GM12878 (cell line): ENCODE data around the gene CA14. TPM values are rescaled to one million over a fixed set of nuclear protein-coding genes. Genes with fewer than 3 reads are reported as not detected.

Experiments used
- ATAC-seq: fragments of 200-7000 bp; cut with Tn5 transposase; 3 replicates; pipeline ENCODE4 v1.9.1; 2020; ENCODE audit warnings: mild to moderate bottlenecking, moderate library complexity
- BruUV-seq: library from RNA; stranded (reverse); fragments of 400-500 nt; replicated peaks from 2 replicates; lab custom pipeline; 2021; lab: Mats Ljungman, UMichigan
- CTCF ChIA-PET: fragments of 300-600 bp; sonication (Branson Sonifier 250); formaldehyde crosslinking; extraction: SDS; loops from one replicate; lab custom pipeline; 2021; ENCODE audit warnings: inconsistent platforms; lab: Yijun Ruan, JAX
- POLR2A ChIA-PET: fragments of 350-600 bp; formaldehyde crosslinking; extraction: SDS; loops from one replicate; lab custom pipeline; 2021; ENCODE audit warnings: inconsistent platforms; lab: Charles Lee
- RAD21 ChIA-PET: fragments of 300-600 bp; sonication (Branson Sonifier 250); formaldehyde crosslinking; loops from one replicate; lab custom pipeline; 2023; ENCODE audit warnings: antibody characterized with exemption; ENCODE audit not compliant: unreplicated experiment; lab: Charles Lee
- SMC1A ChIA-PET: fragments of 300-600 bp; sonication (Branson Sonifier 250); formaldehyde crosslinking; loops from one replicate; lab custom pipeline; 2023; ENCODE audit not compliant: unreplicated experiment, uncharacterized antibody; lab: Charles Lee
- DNase-seq: peaks from one replicate; pipeline ENCODE4 v3.0.0-alpha.2; 2011; ENCODE audit warnings: low read depth, low spot score
- FAIRE-seq: peaks from 3 replicates; lab custom pipeline; 2011; peaks lifted over from hg19 to GRCh38; lab: Jason Lieb, UNC
- H2AFZ ChIP-seq: 2 replicates; pipeline ENCODE4 v1.6.0; 2011; ENCODE audit warnings: low read depth, low read length, control low read depth; ENCODE audit not compliant: control insufficient read depth
- H3K27ac ChIP-seq: 2 replicates; pipeline ENCODE4 v1.5.1; 2011; ENCODE audit warnings: control low read depth; ENCODE audit not compliant: control insufficient read depth, insufficient read depth
- H3K27me3 ChIP-seq, 2 experiments: replicated peaks in 1 of 2; 2 replicates each; pipeline versions ENCODE4 v1.6.0 to v1.6.1; 2011; ENCODE audit warnings: low read length in 1 of 2; ENCODE audit not compliant: control insufficient read depth in 2 of 2, insufficient read depth in 2 of 2
- H3K36me3 ChIP-seq, 2 experiments: 2 replicates each; pipeline ENCODE4 v1.5.1; 2011; ENCODE audit warnings: low read length in 1 of 2; ENCODE audit not compliant: control insufficient read depth in 2 of 2, insufficient read depth in 2 of 2
- H3K4me1 ChIP-seq: 2 replicates; pipeline ENCODE4 v1.6.1; 2011; ENCODE audit warnings: mild to moderate bottlenecking, low read length, moderate library complexity, mixed read lengths; ENCODE audit not compliant: control insufficient read depth, insufficient read depth
- H3K4me2 ChIP-seq: 2 replicates; pipeline ENCODE4 v1.6.0; 2011; ENCODE audit warnings: control low read depth; ENCODE audit not compliant: control insufficient read depth, insufficient read depth
- H3K4me3 ChIP-seq: fragments of 200-600 bp; sonication (generic); 2 replicates; pipeline ENCODE4 v1.5.1; 2016
- H3K79me2 ChIP-seq: 2 replicates; pipeline ENCODE4 v1.6.0; 2011; ENCODE audit warnings: low read length; ENCODE audit not compliant: control insufficient read depth, insufficient read depth
- H3K9ac ChIP-seq: 2 replicates; pipeline ENCODE4 v1.8.0; 2011; ENCODE audit warnings: low read length, control low read depth, mixed read lengths; ENCODE audit not compliant: control insufficient read depth, insufficient read depth
- H3K9me3 ChIP-seq: replicated peaks from 3 replicates; pipeline ENCODE4 v1.5.1; 2011; ENCODE audit warnings: mild to moderate bottlenecking, low read length; ENCODE audit not compliant: control insufficient read depth, insufficient read depth
- H4K20me1 ChIP-seq: 2 replicates; pipeline ENCODE4 v1.6.0; 2011; ENCODE audit not compliant: control insufficient read depth, insufficient read depth
- BCL3 ChIP-seq: IDR thresholded peaks from 2 replicates; pipeline ENCODE4 v1.6.1; 2011; ENCODE audit warnings: borderline replicate concordance, low read depth, mild to moderate bottlenecking, moderate library complexity, low read length; ENCODE audit not compliant: insufficient read depth, poor library complexity, severe bottlenecking
- BHLHE40 ChIP-seq, 2 experiments: fragments of 450-650 bp in 1 of 2; IDR thresholded peaks; 2 replicates each; pipeline ENCODE4 v1.6.1; 2011 to 2017; ENCODE audit warnings: low read depth in 2 of 2, borderline replicate concordance in 1 of 2, improper control_type of control experiment in 1 of 2, low read length in 1 of 2, mild to moderate bottlenecking in 1 of 2
- FOS ChIP-seq: IDR thresholded peaks from 3 replicates; pipeline ENCODE4 v1.6.1; 2011; ENCODE audit warnings: borderline replicate concordance; ENCODE audit not compliant: insufficient read length; ENCODE audit errors: extremely low read depth
- HSF1 ChIP-seq: fragments of 150-350 bp; IDR thresholded peaks from 2 replicates; pipeline ENCODE4 v1.6.1; 2014; ENCODE audit warnings: mild to moderate bottlenecking, low read depth, low read length
- IRF4 ChIP-seq: IDR thresholded peaks from 2 replicates; pipeline ENCODE4 v1.6.1; 2011; ENCODE audit warnings: low read depth, low read length
- JUNB ChIP-seq: IDR thresholded peaks from 2 replicates; pipeline ENCODE4 v1.6.1; 2016; ENCODE audit warnings: antibody characterized with exemption, mild to moderate bottlenecking
- MEF2B ChIP-seq: fragments of 450-650 bp; IDR thresholded peaks from 2 replicates; pipeline ENCODE4 v1.6.1; 2018; ENCODE audit warnings: mild to moderate bottlenecking, moderate library complexity; ENCODE audit not compliant: partially characterized antibody, poor library complexity, severe bottlenecking
- POU2F2 ChIP-seq: IDR thresholded peaks from 3 replicates; pipeline ENCODE4 v1.6.1; 2011; ENCODE audit warnings: low read depth, mild to moderate bottlenecking, low read length, borderline replicate concordance
- RAD21 ChIP-seq: IDR thresholded peaks from 2 replicates; pipeline ENCODE4 v1.6.1; 2011; ENCODE audit warnings: mild to moderate bottlenecking, low read depth, low read length, moderate library complexity; ENCODE audit not compliant: insufficient read depth
- ZBTB40 ChIP-seq: fragments of 450-650 bp; IDR thresholded peaks from 2 replicates; pipeline ENCODE4 v1.6.1; 2016; ENCODE audit warnings: mild to moderate bottlenecking, moderate library complexity, borderline replicate concordance
- ZNF217 ChIP-seq: fragments of 450-650 bp; IDR thresholded peaks from 2 replicates; pipeline ENCODE4 v1.6.1; 2017; ENCODE audit warnings: antibody characterized with exemption, mild to moderate bottlenecking
- WGBS: methylation state at CpG from one replicate; pipeline ENCODE4 v1.1.6; 2016; ENCODE audit warnings: low lambda C conversion rate; ENCODE audit not compliant: insufficient replicate concordance, insufficient coverage; ENCODE audit errors: missing lambda C conversion rate; 5-methylcytosine and 5-hydroxymethylcytosine counted together
- in situ Hi-C: fragments of 300-500 bp; cut with MboI; formaldehyde crosslinking; loops from 9 replicates; pipeline ENCODE4 v1.14.3; 2018; ENCODE audit warnings: mixed read lengths
- intact Hi-C: fragments of 100-400 bp; cut with micrococcal nuclease; formaldehyde crosslinking; loops from one replicate; pipeline ENCODE4 v1.14.2; 2022; ENCODE audit not compliant: unreplicated experiment
- polyA plus RNA-seq, 11 experiments: library from polyadenylated mRNA; depleted of rRNA in 4 of 11; unstranded in 6 of 11; stranded (reverse) in 5 of 11; fragments of >200 nt; fragmentation: Nextera tagmentation in 4 of 11; fragmentation: Illumina TruSeq in 1 of 11; extraction: Ambion mirVana in 4 of 11; extraction: Trizol in 1 of 11; gene quantifications; 1 replicate in 1 of 11; 2 replicates in 10 of 11; pipeline versions ENCODE4 v1.2.1 to v1.2.3, GENCODE V29; 2011 to 2016; ENCODE audit warnings: inconsistent platforms in 2 of 11, missing spikeins in 2 of 11, low read depth in 1 of 11
- total RNA-seq, 4 experiments: library from RNA; depleted of rRNA in 3 of 4; stranded (reverse); fragments of >200 nt in 3 of 4; fragmentation: Illumina TruSeq in 1 of 4; extraction: Trizol in 1 of 4; gene quantifications; 2 replicates each; pipeline versions ENCODE4 v1.2.1 to v1.2.3, GENCODE V29; 2013 to 2021

The CA14 gene
- total and polyA plus RNA-seq, 10 of the 15 experiments (the other 5 are each of a cell fraction or from before 2014, with no cell fraction given) = 0.11 to 0.35 (median 0.29) TPM; not detected in 6

- Histone ChIP-seq H3K9ac (peak within 1 kb of the TSS; percentile 14; the same call in 1 of the 2 replicates), H3K4me2 (peak within 1 kb of the TSS; percentile 94), H3K4me3 (peak within 1 kb of the TSS; percentile 58), H3K27me3 (no peaks in the 10 kb centered on the region; a peak in 2 of 4 replicates), H3K9me3 (no peaks in the 10 kb centered on the region; the same call in 2 of the 3 replicates), H3K36me3 (no peaks in the 10 kb centered on the region), H3K79me2 (no peaks in the 10 kb centered on the region), H3K4me1 (peaks cover 9% of the 10 kb centered on the region), H2AFZ (peak within 1 kb of the TSS; percentile 95), H4K20me1 (no peaks in the 10 kb centered on the region), H3K27ac (no peak within 1 kb of the TSS)
- BruUV-seq = no TSS peak
- ChIA-PET POLR2A (interaction anchor here (0.5 to 0.6 kb wide), 2 partner anchors 45 to 47 kb away, joined by 6 to 7 read pairs; no protein-coding TSS in a partner anchor), SMC1A (interaction anchor here (0.7 to 1.9 kb wide), 7 partner anchors 9 to 220 kb away, joined by 3 to 18 read pairs (median 4); partner anchors contain the start of genes APH1A and CA14), CTCF (interaction anchor here (0.6 to 3.8 kb wide), 16 partner anchors 9 to 209 kb away, joined by 3 to 98 read pairs (median 4); partner anchors contain the start of genes ANP32E and CA14), RAD21 (interaction anchor here (0.7 to 1.6 kb wide), 9 partner anchors 13 to 209 kb away, joined by 3 to 18 read pairs (median 4); no protein-coding TSS in a partner anchor)
- DNase-seq = no peak
- WGBS = 12% methylated on average over 34 of the region's 46 CpGs
- intact Hi-C loops (loop anchor here (1.0 kb wide), 1 partner anchor 27 kb away; no protein-coding TSS in a partner anchor), in situ Hi-C loops (no loop called here)
- peak; percentile 80 for ATAC-seq
- FAIRE-seq = peak; percentile 18
- no peak for TF ChIP-seq IRF4
- no peak for TF ChIP-seq BCL3
- TF ChIP-seq JUNB = no peak
- no peak for TF ChIP-seq ZNF217
- no peak for TF ChIP-seq RAD21
- TF ChIP-seq MEF2B = peak; percentile 79
- no peak for TF ChIP-seq HSF1
- peak; percentile 27 for TF ChIP-seq FOS
- TF ChIP-seq BHLHE40 (IDR thresholded peaks at IDR 0.05; ENCODE audit: borderline replicate concordance in 1 of 2, low read depth in 2 of 2, low read length in 1 of 2) = peak; percentile 93 to 95
- no peak for TF ChIP-seq POU2F2
- 0 out of 2 replicates have a peak, but pooled peaks have one; percentile 15 for TF ChIP-seq ZBTB40
Measured at GRCh38 chr1:150281758-150282557, 24.4 kb downstream of the CA14 start, which contains the start of gene CIART. Gene CIART, plus strand, starts transcription at chr1:150282554. Its CDS starts 714 bp downstream, at chr1:150283268.
